Hepatocyte (in vitro differentiated cells): ENCODE measurements around the gene OR8D2. TPM values are rescaled to one million over a fixed set of nuclear protein-coding genes. Genes with fewer than 3 reads are reported as not detected.

ENCODE experiments used
- DNase-seq: peaks from one replicate; pipeline ENCODE4 v3.0.0-alpha.2; 2016; ENCODE audit warnings: low spot score
- H2AFZ ChIP-seq: fragments of 200-600 bp; sonication (generic); 2 replicates; pipeline ENCODE4 v1.6.0; 2016; ENCODE audit warnings: antibody characterized with exemption, mild to moderate bottlenecking
- H3K27ac ChIP-seq: fragments of 200-600 bp; sonication (generic); 2 replicates; pipeline ENCODE4 v1.5.1; 2016; ENCODE audit warnings: mild to moderate bottlenecking
- H3K27me3 ChIP-seq: fragments of 200-600 bp; sonication (generic); 2 replicates; pipeline ENCODE4 v1.6.1; 2016
- H3K36me3 ChIP-seq: fragments of 200-600 bp; sonication (generic); replicated peaks from 2 replicates; pipeline ENCODE4 v1.5.1; 2016; ENCODE audit warnings: low read depth; ENCODE audit not compliant: insufficient read depth
- H3K4me1 ChIP-seq: fragments of 200-600 bp; sonication (generic); 2 replicates; pipeline ENCODE4 v1.5.1; 2016; ENCODE audit warnings: mild to moderate bottlenecking, moderate library complexity; ENCODE audit not compliant: insufficient read depth
- H3K4me2 ChIP-seq: fragments of 200-600 bp; sonication (generic); 2 replicates; pipeline ENCODE4 v1.6.0; 2016
- H3K4me3 ChIP-seq: fragments of 200-600 bp; sonication (generic); 2 replicates; pipeline ENCODE4 v1.5.1; 2016; ENCODE audit warnings: mild to moderate bottlenecking
- H3K79me2 ChIP-seq: fragments of 200-600 bp; sonication (generic); 2 replicates; pipeline ENCODE4 v1.6.0; 2017; ENCODE audit warnings: mild to moderate bottlenecking
- H3K9me2 ChIP-seq: fragments of 200-600 bp; sonication (generic); replicated peaks from 2 replicates; pipeline ENCODE4 v1.6.0; 2017; ENCODE audit warnings: mild to moderate bottlenecking; ENCODE audit not compliant: insufficient read depth
- H3K9me3 ChIP-seq: fragments of 200-600 bp; sonication (generic); 2 replicates; pipeline ENCODE4 v1.5.1; 2016; ENCODE audit warnings: low read depth, mild to moderate bottlenecking
- H4K20me1 ChIP-seq: fragments of 200-600 bp; sonication (generic); 2 replicates; pipeline ENCODE4 v1.6.0; 2016; ENCODE audit warnings: mild to moderate bottlenecking; ENCODE audit not compliant: insufficient read depth, poor library complexity, severe bottlenecking
- CTCF ChIP-seq: fragments of 200-600 bp; sonication (generic); IDR thresholded peaks from 2 replicates; pipeline ENCODE4 v1.5.1; 2016; ENCODE audit warnings: antibody characterized with exemption, mild to moderate bottlenecking; ENCODE audit not compliant: poor library complexity
- EZH2 ChIP-seq: fragments of 200-600 bp; sonication (generic); IDR thresholded peaks from 2 replicates; pipeline ENCODE4 v1.6.1; 2016; ENCODE audit warnings: antibody characterized with exemption, mild to moderate bottlenecking, borderline replicate concordance
- EZH2phosphoT487 ChIP-seq: fragments of 200-600 bp; sonication (generic); IDR thresholded peaks from one replicate; pipeline ENCODE4 v1.6.1; 2018; ENCODE audit warnings: antibody characterized with exemption, mild to moderate bottlenecking, low read depth, moderate library complexity; ENCODE audit not compliant: unreplicated experiment, severe bottlenecking
- WGBS: methylation state at CpG from one replicate; pipeline ENCODE4 v1.1.6; 2016; ENCODE audit warnings: low lambda C conversion rate; ENCODE audit errors: missing lambda C conversion rate; 5-methylcytosine and 5-hydroxymethylcytosine counted together
- polyA plus RNA-seq: library from polyadenylated mRNA; unstranded; fragments of >200 nt; fragmentation: Nextera tagmentation; extraction: Ambion mirVana; gene quantifications from 2 replicates; pipeline ENCODE4 v1.2.1, GENCODE V29; 2016
- total RNA-seq: library from RNA; depleted of rRNA; stranded (reverse); fragments of >200 nt; gene quantifications from 2 replicates; pipeline ENCODE4 v1.2.3, GENCODE V29; 2014

OR8D2 gene
- not detected in 2 replicates for total RNA-seq
- polyA plus RNA-seq: not detected in 2 replicates

- no peak for DNase-seq
These were observed at the start of gene OR8D2 for GRCh38 chr11:124320097-124320496. Gene OR8D2 (minus strand): TSS chr11:124320197. CDS start chr11:124320197, 0 bp downstream.

GRCh38 chr11:124359566-124359965 lies 39.6 kb upstream of the OR8D2 start:
- H3K27me3 ChIP-seq: no peaks in the 10 kb centered on the region
- no peaks in the 10 kb centered on the region for H3K36me3 ChIP-seq
- H3K9me3 ChIP-seq: no peaks in the 10 kb centered on the region
- no peaks in the 10 kb centered on the region for H3K79me2 ChIP-seq
- no peak overlapping the region for H3K4me2 ChIP-seq
- no peaks in the 10 kb centered on the region for H3K9me2 ChIP-seq
- no peak for DNase-seq
- 43% methylated on average over 2 of the region's 2 CpGs for WGBS
- H2AFZ ChIP-seq: no peak overlapping the region
- H4K20me1 ChIP-seq: no peaks in the 10 kb centered on the region
- H3K4me3 ChIP-seq: no peak overlapping the region
- H3K4me1 ChIP-seq: no peaks in the 10 kb centered on the region
- TF ChIP-seq EZH2phosphoT487 (no peak), EZH2 (no peak), CTCF (no peak)
- no peak overlapping the region for H3K27ac ChIP-seq

More at GRCh38 chr11:124320097-124320496, at the start of gene OR8D2:
- no peaks in the 10 kb centered on the region for H3K36me3 ChIP-seq
- H3K9me3 ChIP-seq: no peaks in the 10 kb centered on the region
- H3K27me3 ChIP-seq: no peaks in the 10 kb centered on the region
- TF ChIP-seq EZH2 (no peak), CTCF (no peak), EZH2phosphoT487 (no peak)
- H3K4me1 ChIP-seq: peaks cover 4% of the 10 kb centered on the region
- H3K79me2 ChIP-seq: no peaks in the 10 kb centered on the region
- no peaks in the 10 kb centered on the region for H4K20me1 ChIP-seq
- H3K27ac ChIP-seq: no peak within 1 kb of the TSS
- no peak within 1 kb of the TSS for H3K4me2 ChIP-seq
- H3K9me2 ChIP-seq: no peaks in the 10 kb centered on the region
- no peak within 1 kb of the TSS for H3K4me3 ChIP-seq
- H2AFZ ChIP-seq: no peak within 1 kb of the TSS
- WGBS: 78% methylated on average over 1 of the region's 1 CpG

- WGBS: 39% methylated on average over 3 of the region's 3 CpGs
- no peak overlapping the region for H2AFZ ChIP-seq
These were observed 26.4 kb upstream of the OR8D2 start for GRCh38 chr11:124346311-124346955.

More at GRCh38 chr11:124346311-124346955, 26.4 kb upstream of the OR8D2 start:
- Histone ChIP-seq H4K20me1 (no peaks in the 10 kb centered on the region), H3K36me3 (no peaks in the 10 kb centered on the region), H3K4me2 (no peak overlapping the region), H3K9me3 (no peaks in the 10 kb centered on the region), H3K9me2 (no peaks in the 10 kb centered on the region), H3K27ac (no peak overlapping the region), H3K4me3 (no peak overlapping the region), H3K4me1 (no peaks in the 10 kb centered on the region), H3K27me3 (no peaks in the 10 kb centered on the region), H3K79me2 (no peaks in the 10 kb centered on the region)
- DNase-seq: no peak
- TF ChIP-seq EZH2phosphoT487 (no peak), CTCF (no peak), EZH2 (no peak)
